ENCODE results near the gene TNF.

Gene TNF

DNA sequence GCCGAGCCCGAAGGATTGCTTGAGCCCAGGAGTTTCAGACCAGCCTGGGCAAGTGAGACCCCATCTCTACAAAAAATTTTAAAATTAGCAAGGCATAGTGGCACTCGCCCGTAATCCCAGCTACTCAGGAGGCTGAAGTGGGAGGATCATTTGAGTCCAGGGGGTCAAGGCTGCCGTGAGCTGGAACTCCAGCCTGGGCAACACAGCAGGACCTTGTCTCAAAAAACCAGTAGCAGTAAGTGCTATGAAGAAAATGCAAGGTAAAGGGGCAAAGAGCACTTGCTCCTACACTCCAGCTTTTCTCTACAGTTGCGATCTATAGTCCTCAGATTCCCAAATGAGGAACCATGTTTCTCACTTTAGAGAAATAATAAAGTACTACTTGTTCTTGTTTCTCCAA, 31.7 kb upstream of the TNF start:
- no peak for DNase-seq

DNA sequence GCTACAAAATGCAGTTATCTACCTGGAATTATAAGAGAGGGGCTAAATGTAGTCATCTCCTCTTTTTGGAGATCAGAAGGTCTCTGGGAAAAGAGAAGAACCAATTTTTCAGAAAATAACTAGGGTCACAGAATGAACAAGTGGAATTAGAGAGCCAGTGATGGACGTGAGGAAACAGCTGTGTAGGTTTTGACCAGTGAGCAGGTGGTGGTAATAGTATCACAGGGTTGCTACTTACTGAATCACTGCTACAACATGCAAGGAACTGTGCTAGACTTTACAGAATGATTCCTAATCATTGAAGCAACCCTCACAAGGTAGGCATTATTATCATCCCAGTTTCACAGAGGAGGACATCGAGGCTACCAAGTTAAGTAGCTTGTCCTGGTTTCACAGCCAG, 30.7 kb upstream of the TNF start:
- DNase-seq = no peak

DNA sequence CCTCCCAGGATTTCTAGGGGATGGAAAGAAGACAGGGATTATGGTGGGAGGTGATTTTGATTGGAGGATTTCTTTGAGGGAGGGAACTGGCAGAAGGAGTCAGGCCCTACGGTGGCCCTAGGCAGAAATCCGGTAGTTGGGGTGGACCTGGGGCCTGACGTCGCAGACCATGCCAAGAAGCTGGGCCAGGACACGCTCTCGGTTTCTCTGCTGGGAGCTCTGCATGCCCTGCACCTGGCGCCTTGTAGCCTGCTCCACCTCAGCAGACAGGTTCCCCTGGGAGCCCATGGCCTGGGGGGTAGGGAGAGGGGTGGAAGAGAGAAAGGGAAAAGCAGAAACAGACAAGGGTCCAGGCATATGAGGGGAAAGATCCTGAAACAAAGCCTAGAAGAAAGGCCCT, 30.1 kb upstream of the TNF start:
- DNase-seq = no peak

DNA sequence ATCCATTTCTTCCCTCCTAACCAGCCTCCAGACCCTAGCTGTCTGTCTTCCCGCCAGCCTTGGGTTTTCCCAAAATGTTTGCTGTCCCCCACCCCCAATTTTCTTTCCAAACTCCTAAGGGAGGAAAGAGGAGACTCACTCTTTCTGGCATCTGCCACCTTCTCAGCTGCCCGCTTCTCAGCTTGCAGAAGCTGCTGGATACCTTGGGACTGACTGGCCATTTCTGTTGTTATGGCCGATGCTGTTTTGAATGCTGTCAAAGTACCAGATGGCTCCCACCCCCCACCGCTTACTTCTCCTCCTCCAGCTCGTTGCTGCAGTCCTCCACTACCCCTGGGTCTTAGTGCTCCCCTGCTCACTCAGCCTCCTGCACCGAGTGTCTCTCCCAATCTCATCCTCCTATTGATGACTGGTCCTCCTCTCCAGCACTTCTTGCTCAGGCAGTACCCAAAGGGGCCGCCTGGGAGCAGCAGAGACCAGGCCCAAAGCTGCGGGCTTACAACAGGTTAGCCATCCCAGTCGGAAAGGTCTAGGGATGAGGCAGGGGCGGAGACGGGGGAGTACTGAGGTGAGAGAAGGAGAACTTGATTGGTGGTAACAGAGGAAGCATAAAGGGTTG, 28.9 kb upstream of the TNF start, which contains the start of gene ATP6V1G2:
TSS of gene ATP6V1G2 (minus strand) at position 270 of the 619 bp plus-strand sequence. CDS start at position 221, 49 bp downstream.
- peak; percentile 27 to 94 (median 86) for DNase-seq

DNA sequence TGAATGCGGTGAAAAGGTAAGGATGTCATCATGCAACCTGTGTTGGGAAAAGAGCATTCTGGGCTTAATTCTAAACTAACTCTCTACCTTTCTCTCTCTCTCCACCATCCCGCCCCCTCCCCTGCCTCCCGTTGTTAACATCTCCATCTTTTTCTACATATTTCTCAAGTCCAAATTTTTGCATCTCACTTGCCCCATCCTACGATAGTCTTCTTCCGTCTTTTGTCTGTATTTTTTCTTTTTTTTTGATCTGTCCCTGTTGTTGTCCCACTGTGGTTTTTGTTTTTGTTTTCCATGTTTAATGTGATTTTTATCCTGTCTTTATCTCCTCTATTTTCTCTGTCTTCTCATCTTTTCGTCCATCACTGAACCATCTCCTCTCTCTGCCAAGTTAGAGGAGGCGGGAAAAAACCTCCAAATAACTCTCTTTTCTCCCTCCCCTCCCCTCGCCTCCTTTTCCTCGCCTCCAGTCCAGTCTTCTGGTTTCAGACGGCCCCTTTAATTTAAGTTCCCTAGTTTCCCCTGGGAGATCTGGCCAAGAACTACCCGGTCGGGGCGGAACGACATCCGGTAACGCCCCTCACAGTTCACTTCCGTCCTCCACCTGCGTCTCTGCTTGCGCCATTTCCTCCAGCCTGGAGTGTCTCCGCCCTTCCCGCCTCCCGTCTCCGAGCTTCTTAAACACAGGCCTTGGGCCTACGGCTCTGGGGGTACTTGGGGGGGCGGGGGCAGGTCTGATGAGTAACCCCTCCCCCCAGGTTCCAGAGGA, 28.2 kb upstream of the TNF start, which contains the start of gene NFKBIL1:
TSS of gene NFKBIL1 (plus strand) at position 651 of the 769 bp plus-strand sequence. CDS start at position 738, 87 bp downstream.
- peak; percentile 53 to 98 (median 94) for DNase-seq

DNA sequence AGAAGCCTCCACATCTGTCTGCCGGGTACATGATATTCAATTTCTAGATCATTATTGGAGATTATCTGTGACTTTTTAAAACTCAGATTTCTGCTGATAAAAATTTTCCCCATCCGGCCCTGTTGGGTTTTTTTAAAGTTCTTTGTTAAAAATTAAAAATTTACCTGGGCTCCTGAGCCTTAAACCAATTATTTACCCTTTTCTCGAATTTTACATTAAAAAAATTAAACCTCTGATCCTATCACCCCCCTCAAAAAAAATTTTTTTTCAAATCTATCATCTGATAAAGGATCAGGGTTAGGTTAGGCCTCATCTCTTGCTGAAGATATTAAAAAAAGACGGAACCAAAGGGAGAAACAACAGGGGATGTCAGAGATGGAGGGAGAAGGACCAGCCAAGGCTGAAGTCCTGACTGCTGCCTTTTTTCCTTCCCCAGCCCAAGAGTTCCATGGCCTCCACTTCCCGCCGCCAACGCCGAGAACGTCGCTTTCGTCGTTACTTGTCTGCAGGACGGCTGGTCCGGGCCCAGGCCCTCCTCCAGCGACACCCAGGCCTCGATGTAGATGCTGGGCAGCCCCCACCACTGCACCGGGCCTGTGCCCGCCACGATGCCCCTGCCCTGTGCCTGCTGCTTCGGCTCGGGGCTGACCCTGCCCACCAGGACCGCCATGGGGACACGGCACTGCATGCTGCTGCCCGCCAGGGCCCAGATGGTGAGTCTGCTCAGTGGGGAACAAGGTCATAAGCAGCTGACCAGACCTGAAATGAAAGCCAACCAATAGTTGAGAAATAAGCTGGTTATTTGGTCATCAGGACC, 27.4 kb upstream of the TNF start:
- no peak for DNase-seq

DNA sequence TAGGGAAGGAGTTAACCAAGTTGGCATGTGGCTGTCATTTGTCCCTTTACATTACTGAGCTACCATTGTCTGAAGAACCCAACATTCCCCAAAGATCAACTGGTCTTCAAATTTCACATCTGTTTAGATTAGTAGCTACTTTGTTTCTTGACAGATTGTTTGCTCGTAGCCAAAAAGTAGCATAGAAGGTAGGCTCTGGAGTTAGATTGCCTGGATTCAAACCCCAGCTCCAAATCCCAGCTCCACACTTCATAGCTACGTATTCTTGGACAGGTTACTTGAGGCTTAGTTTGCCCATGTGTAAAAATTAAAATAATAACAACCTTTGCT, 26.9 kb upstream of the TNF start:
- DNase-seq = no peak

DNA sequence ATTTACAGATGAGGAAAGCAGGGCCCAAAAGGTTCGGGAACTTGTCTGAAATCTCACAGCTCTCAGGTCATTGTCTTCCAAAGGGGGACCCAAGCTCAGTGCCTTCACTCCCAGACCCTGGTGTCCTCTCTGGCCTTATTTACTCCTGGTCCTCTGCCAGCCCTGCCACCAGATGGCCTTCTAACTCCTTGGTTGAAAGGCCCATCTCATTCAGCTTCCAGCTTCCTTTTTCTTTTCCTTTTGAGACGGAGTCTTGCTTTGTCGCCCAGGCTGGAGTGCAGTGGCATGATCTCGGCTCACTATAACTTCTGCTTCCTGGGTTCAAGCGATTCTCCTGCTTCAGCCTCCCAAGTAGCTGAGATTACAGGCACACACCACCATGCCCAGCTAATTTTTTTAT, 24.0 kb upstream of the TNF start:
- DNase-seq = peak in 12 of 56 donors; percentile 2 to 66 (median 14)

DNA sequence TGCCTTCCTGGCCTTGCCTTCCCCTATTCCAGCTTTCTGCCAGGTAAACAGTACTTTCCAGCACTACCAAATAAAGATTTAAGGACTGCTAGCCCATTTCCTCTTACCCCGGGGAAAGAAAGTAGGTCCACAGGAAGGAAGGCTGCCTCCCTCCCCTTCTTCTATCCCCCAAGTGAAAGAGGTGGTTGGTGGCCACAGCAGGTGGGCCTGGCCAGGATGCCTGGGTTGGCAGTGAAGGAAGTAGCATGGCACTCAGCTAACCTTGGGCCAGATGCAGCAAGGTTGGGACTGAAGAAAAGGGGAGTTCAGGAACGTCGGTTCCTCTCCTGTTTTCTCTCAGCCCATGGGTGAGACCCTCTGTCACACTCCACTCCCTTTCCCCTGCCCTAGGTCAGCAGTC, 19.1 kb upstream of the TNF start:
- DNase-seq = no peak

DNA sequence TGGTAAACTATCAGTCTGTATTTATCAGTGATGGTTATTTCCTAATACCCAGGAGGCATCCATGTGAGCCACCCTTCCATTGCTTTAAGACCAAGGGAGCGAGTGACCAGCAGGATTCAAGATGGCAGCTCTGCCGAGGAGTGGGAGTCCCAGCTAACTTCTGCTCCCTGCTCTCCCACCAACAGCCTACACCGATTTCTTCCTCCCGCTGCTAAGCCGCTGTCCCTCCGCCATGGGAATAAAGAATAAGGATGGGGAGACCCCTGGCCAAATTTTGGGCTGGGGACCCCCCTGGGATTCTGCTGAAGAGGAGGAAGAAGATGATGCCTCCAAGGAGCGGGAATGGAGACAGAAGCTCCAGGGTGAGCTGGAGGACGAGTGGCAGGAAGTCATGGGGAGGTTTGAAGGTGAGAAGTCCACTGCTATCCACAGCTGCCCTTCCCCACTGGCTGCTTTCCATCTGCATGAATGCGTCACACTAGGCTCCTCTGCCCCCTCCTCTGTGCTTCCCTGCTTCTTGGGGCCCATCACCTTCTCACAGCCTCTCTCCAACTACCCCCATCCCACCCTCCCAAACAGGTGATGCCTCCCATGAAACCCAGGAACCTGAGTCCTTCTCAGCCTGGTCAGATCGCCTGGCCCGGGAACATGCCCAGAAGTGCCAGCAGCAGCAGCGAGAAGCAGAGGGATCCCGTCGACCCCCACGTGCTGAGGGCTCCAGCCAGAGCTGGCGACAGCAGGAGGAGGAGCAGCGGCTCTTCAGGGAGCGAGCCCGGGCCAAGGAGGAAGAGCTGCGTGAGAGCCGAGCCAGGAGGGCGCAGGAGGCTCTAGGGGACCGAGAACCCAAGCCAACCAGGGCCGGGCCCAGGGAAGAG, 17.7 kb upstream of the TNF start:
- no peak for DNase-seq

DNA sequence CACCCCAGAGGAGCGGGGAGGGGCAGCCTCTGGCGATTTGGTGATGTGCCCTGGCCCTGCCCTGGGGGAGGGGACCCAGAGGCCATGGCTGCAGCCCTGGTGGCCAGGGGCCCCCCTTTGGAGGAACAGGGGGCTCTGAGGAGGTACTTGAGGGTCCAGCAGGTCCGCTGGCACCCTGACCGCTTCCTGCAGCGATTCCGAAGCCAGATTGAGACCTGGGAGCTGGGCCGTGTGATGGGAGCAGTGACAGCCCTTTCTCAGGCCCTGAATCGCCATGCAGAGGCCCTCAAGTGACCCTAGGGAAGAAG, 17.1 kb upstream of the TNF start:
- DNase-seq = no peak

DNA sequence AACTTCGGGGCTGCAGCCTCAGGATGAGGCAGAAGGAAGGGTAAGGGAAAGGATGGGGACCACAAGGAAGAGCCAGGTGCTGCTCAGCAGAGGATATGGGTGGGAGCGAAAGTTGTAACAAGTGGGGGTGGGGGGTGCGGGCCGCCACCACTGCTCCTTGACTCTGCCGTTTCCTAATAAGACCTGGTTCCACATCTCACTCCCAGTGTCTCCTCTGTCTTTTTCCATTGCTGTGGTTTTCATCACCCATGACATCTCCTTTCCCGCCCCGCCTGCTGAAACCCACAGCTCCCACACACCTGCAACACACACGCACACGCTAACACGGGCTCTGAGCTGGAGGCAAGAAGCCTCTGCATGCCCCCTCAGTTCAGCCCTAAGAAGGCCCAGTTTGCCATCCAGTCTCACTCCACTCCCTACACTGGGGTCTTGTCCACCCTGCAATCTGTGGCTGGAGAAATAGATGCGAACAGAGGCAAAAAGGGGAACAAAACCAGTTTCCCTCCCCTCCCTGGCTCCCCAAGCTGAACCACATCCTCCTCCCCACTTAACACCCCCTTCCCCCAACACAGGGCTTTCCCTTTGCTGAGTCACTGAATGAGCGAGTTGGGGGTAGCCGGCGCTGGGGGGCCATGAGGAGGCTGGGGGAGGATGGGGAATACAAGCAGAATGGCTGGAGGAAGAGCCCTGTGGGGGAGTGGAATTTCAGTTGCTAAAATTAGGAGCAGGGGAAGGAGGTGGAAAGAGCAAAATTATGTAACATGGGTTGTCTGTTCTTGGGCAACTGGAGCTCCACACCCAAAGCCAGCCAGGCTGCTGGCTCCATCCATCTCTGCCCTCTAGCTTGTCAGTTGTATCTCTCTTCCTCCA, 16.5 kb upstream of the TNF start:
- peak in 25 of 56 donors; percentile 5 to 69 (median 25) for DNase-seq

DNA sequence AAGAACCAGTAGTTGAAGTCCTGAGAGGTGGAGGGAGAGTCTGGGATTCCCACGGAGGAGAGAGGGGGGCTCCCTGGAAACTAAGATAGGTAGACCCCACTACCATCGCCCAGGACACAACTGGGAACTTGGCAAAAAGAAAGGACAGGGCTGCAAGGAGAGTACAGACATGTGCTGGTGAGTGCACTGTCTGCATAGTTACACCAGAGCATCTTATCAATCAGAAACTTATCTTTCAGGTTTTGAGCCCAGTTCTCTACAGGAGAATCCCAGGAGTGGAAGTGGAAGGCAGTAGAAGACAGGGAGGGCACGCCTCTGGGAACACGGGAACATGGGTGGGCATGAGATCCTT, 15.8 kb upstream of the TNF start:
- DNase-seq = no peak

DNA sequence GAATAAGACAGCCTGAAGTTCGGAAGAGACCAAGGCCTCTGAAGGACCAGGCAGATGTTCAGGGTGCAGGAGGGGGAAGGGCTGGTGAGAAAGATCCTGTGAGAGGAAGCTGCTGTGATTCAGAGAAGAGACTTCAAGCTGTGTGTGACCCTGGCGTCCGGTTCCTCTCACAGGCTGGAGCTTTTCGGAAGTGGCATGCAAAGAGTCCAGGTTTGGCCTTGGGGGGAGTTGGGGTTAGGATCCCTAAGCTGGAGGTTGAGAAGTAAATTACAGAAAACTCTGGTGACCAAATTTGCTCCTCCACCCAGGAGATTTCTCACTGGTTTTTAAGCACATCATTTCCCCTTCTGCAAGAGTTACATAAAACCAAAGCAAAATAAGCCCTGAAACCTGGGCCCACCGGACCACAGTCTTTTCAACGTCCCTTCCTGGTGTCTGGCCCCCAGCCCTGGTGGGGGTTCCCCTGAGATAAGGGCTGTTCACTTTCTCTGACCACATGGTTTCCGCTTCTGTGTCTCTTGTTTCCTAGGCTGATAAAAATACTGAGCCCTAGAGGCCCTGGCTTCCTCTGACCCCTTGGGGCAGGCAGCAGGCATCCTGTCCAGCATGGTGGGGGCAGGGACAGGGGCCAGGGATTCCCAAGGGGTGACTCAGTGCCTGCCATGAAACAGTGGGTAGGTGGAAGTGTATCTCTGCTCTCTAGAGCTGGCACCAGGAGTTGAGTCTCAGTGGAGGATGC, 15.2 kb upstream of the TNF start:
- peak in 16 of 56 donors; percentile 6 to 63 (median 16) for DNase-seq

DNA sequence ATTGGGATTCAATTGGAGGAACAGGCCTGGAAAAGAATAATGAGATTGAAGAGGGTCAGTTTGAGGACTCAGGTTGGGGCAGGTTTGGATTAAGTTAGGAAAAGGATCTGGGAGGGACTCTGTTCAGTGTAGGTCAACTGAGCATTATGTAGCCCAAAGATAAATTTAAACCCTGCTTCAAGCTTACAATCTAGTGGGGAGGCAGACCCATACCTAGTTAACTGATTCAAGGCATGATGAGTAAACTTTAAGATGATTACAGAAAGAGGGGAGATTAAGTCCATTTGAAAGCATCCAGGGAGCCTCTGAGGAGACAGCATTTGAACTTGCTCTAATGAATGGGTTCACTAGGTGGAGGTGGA, 14.7 kb upstream of the TNF start:
- no peak for DNase-seq

DNA sequence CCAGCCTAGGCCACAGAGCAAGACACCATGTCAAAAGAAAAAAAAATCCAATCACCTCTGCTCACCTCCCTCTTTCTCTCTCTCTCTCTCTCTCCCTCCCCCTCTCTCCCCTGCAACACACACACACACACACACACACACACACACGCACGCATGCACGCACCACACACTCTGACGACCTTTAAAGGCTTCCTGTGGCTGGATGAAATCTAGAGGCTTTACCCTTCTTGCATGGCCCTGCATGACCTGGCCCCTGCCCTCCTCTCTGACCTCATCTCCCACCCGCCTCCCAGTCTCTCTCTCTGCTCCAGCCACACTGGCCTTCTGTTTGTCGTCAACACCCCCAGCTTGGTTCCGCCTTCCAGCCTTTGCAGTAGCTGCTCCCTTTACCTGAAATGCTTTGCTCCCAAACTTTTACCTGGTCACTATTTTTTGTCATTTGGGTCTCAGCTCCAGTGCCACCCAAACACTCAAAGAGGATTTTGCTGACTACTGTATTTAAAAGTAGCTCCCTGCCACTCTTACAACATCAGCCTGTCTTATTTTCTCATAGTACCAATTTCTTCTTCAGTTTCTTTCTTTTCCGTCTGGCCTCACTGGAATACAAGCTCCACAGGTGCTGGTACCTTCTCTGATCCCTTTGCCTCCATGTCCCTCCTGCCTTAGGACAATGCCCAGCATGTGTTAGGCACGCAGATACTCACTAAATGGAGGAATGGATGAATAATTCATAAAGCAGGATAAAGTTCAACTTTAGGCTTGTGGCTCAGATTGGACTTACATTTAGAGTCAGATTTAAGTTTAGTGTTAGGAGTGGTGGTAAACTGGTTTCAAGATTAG, 7.6 kb upstream of the TNF start:
- DNase-seq = no peak

DNA sequence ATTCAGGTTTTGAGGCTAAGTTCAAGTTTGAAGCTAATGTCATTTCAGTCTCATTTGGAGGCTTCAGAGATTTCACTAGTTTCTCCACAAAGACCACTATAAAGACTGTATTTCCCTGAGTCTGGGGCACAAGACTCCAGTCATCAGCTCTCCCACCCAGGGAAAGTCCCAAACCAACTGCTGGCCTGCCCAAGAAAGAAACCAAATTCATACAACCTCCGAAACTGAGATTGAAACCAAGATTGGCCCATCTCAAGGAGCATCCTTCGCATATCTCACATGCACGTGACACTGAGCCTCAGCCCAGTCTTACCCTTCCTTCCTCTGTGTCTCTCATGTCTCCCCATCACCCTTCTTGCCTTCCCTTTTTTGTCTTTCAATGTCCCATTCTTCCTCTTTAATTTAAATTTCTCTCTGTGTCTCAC, 6.8 kb upstream of the TNF start:
- peak in 1 of 56 donors; percentile 14 for DNase-seq

DNA sequence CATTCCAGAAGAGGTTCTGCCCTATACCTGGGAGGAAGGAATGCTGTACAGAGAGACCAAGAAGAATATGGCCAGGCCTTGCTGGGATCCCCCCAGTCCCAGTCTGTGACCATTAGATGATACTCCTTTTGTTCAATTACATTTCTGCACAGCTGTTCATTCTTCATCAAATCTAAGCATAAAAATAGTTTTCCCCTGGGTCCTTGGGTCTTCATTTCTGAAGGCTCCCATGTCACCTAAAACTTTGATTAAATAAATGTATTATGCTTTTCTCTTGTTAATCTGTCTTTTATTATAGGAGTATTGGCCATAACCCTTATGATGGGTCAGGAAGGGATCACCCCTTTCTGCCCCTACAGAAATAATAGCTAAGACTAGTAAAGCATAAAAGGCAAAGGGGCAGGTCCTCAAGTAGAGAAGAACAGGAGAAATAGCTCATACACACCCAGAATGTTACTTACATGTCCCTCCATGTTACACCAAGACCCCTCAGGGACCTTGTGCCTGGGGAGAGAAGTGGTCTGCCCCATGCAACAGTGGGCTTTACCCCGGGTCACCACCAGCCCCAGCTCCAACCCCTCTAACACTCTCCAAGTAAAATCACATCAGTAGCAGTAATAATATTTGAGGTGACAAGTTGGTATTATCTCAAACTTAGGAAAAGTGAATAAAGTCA, 5.4 kb upstream of the TNF start:
- no peak for DNase-seq

Measured in amygdala (tissue), 56 donors.